ENCODE results near the gene MAMSTR.
A peak's percentile ranks its signal among the peaks of the same experiment; 100 is the strongest.

Gene MAMSTR

GRCh38 chr19:48746110-48746509, 26.6 kb upstream of the MAMSTR start:
- no peak for DNase-seq

GRCh38 chr19:48745208-48745995, 25.9 kb upstream of the MAMSTR start:
- DNase-seq: peak; percentile 74

- DNase-seq: no peak
Observed at GRCh38 chr19:48742096-48742495, 22.6 kb upstream of the MAMSTR start.

- DNase-seq: peak; percentile 39
Observed at GRCh38 chr19:48741129-48741999, 21.8 kb upstream of the MAMSTR start.

- no peak for DNase-seq
Observed at GRCh38 chr19:48740164-48740972, 20.8 kb upstream of the MAMSTR start, which contains the start of gene RASIP1. TSS of gene RASIP1 (minus strand) at chr19:48740610. CDS start at chr19:48740282, 328 bp downstream.

GRCh38 chr19:48739404-48740163, 20.1 kb upstream of the MAMSTR start:
- no peak for DNase-seq

GRCh38 chr19:48738557-48739403, 19.3 kb upstream of the MAMSTR start:
- peak; percentile 94 for DNase-seq

GRCh38 chr19:48737360-48737998, 18.0 kb upstream of the MAMSTR start:
- no peak for DNase-seq

GRCh38 chr19:48735031-48735615, 15.6 kb upstream of the MAMSTR start:
- no peak for DNase-seq

GRCh38 chr19:48734625-48735024, 15.1 kb upstream of the MAMSTR start:
- DNase-seq: no peak

GRCh38 chr19:48731452-48731851, 11.9 kb upstream of the MAMSTR start:
- no peak for DNase-seq

- no peak for DNase-seq
Observed at GRCh38 chr19:48728911-48729664, 9.6 kb upstream of the MAMSTR start.

GRCh38 chr19:48726556-48726955, 7.0 kb upstream of the MAMSTR start:
- peak; percentile 70 for DNase-seq

GRCh38 chr19:48724796-48725753, 5.5 kb upstream of the MAMSTR start:
- peak; percentile 72 for DNase-seq

- DNase-seq: no peak
Observed at GRCh38 chr19:48722196-48722708, 2.7 kb upstream of the MAMSTR start.

- DNase-seq: peak; percentile 95
Observed at GRCh38 chr19:48720613-48721296, 1.2 kb upstream of the MAMSTR start.

GRCh38 chr19:48720251-48720612, 707 bp upstream of the MAMSTR start:
- no peak for DNase-seq

Data from CD4-positive, alpha-beta T cell treated with Interleukin-10 for 1 hour (primary cell).